Natural killer cell (primary cell): Measurements from ENCODE around the gene DNA2. TPM values are rescaled to one million over a fixed set of nuclear protein-coding genes. Genes with fewer than 3 reads are reported as not detected.

ENCODE experiments used
- ATAC-seq, 3 donors: fragments of 150-1000 bp in 2 of 3; fragments of 200-7000 bp in 1 of 3; cut with Tn5 transposase; 1 replicate in 1 of 3; 2 replicates in 2 of 3; pipeline ENCODE4 v1.10.0; 2021; ENCODE audit warnings: mild to moderate bottlenecking in 2 of 3, moderate library complexity in 2 of 3
- DNase-seq, 2 donors: peaks; one replicate each; pipeline versions ENCODE4 v3.0.0 to v3.0.0-alpha.2; 2013 to 2021; ENCODE audit warnings: mixed read lengths in 1 of 2
- H3K27ac ChIP-seq: one replicate; pipeline ENCODE4 v1.5.1; 2013; ENCODE audit warnings: mild to moderate bottlenecking, low read length
- H3K27me3 ChIP-seq: one replicate; pipeline ENCODE4 v1.6.1; 2013; ENCODE audit warnings: low read length; ENCODE audit not compliant: control insufficient read depth, insufficient read depth
- H3K36me3 ChIP-seq: one replicate; pipeline ENCODE4 v1.6.1; 2013; ENCODE audit warnings: low read length; ENCODE audit not compliant: control insufficient read depth, insufficient read depth
- H3K4me1 ChIP-seq: one replicate; pipeline ENCODE4 v1.6.1; 2013; ENCODE audit warnings: low read length; ENCODE audit not compliant: control insufficient read depth, insufficient read depth
- H3K4me3 ChIP-seq: one replicate; pipeline ENCODE4 v1.5.1; 2013; ENCODE audit warnings: low read length
- H3K9me3 ChIP-seq: one replicate; pipeline ENCODE4 v1.6.1; 2013; ENCODE audit warnings: low read length; ENCODE audit not compliant: control insufficient read depth, insufficient read depth
- H3K27ac Mint-ChIP-seq, 2 donors: one replicate each; pipeline ENCODE4 v1.8.0; 2022; ENCODE audit warnings: mild to moderate bottlenecking in 2 of 2, mixed read lengths in 2 of 2, moderate library complexity in 1 of 2
- H3K27me3 Mint-ChIP-seq, 2 donors: one replicate each; pipeline ENCODE4 v1.8.0; 2022; ENCODE audit warnings: low read depth in 2 of 2, mixed read lengths in 2 of 2
- H3K36me3 Mint-ChIP-seq: one replicate; pipeline ENCODE4 v1.8.0; 2022; ENCODE audit warnings: mixed read lengths
- H3K4me1 Mint-ChIP-seq, 2 donors: one replicate each; pipeline ENCODE4 v1.8.0; 2022; ENCODE audit warnings: mixed read lengths in 2 of 2
- H3K4me3 Mint-ChIP-seq: one replicate; pipeline ENCODE4 v1.8.0; 2022; ENCODE audit warnings: mild to moderate bottlenecking, moderate library complexity, mixed read lengths
- H3K9me3 Mint-ChIP-seq, 2 donors: one replicate each; pipeline ENCODE4 v1.8.0; 2022; ENCODE audit warnings: mixed read lengths in 2 of 2
- CTCF ChIP-seq: fragments of 200-600 bp; IDR thresholded peaks from one replicate; pipeline ENCODE4 v1.8.0; 2022; ENCODE audit warnings: antibody characterized with exemption
- WGBS: methylation state at CpG from one replicate; pipeline ENCODE4 v1.1.7; 2013; ENCODE audit warnings: missing lambda C conversion rate; ENCODE audit not compliant: insufficient coverage; 5-methylcytosine and 5-hydroxymethylcytosine counted together
- intact Hi-C: fragments of 100-400 bp; cut with micrococcal nuclease; formaldehyde crosslinking; loops from one replicate; pipeline ENCODE4 v1.14.2; 2022
- total RNA-seq, 4 donors: library from RNA; stranded (reverse); fragments of 120-200 nt in 1 of 4; gene quantifications; one replicate each; pipeline versions ENCODE4 v1.2.3 to v1.2.4, GENCODE V29; 2013 to 2022

Gene DNA2
- total RNA-seq, 3 donors from 2014 or later (not counting 1 experiment from before 2014, with no cell fraction given): 7.7 to 9.9 (median 8.6) TPM

- DNase-seq (no peak), ATAC-seq (no peak)
- H3K4me3 Mint-ChIP-seq: no peak overlapping the region
- no peaks in the 10 kb centered on the region for H3K4me1 Mint-ChIP-seq
- H3K27me3 ChIP-seq: no peaks in the 10 kb centered on the region
- intact Hi-C loops: no loop called here
- no peaks in the 10 kb centered on the region for H3K27me3 Mint-ChIP-seq
- no peaks in the 10 kb centered on the region for H3K9me3 Mint-ChIP-seq
- no peaks in the 10 kb centered on the region for H3K4me1 ChIP-seq
- H3K27ac Mint-ChIP-seq: no peak overlapping the region
- H3K9me3 ChIP-seq: no peaks in the 10 kb centered on the region
- no peak for TF ChIP-seq CTCF
- H3K36me3 Mint-ChIP-seq: peaks cover 14% of the 10 kb centered on the region
- WGBS: over 99% methylated on average over 6 of the region's 6 CpGs
- no peak overlapping the region for H3K27ac ChIP-seq
- H3K4me3 ChIP-seq: no peak overlapping the region
- peaks cover 36% of the 10 kb centered on the region for H3K36me3 ChIP-seq
These were observed 27.8 kb upstream of the DNA2 start for GRCh38 chr10:68499544-68499943.

- H3K36me3 ChIP-seq: peaks cover 31% of the 10 kb centered on the region
These were observed 24.3 kb upstream of the DNA2 start for GRCh38 chr10:68496072-68496471.

GRCh38 chr10:68492118-68492517 lies 20.3 kb upstream of the DNA2 start:
- no peak for DNase-seq
- Mint-ChIP-seq H3K9me3 (no peaks in the 10 kb centered on the region), H3K4me1 (no peaks in the 10 kb centered on the region), H3K27ac (no peak overlapping the region), H3K36me3 (peaks cover 16% of the 10 kb centered on the region), H3K4me3 (no peak overlapping the region), H3K27me3 (no peaks in the 10 kb centered on the region)
- H3K27ac ChIP-seq: no peak overlapping the region
- peaks cover 26% of the 10 kb centered on the region for H3K36me3 ChIP-seq
- H3K27me3 ChIP-seq: no peaks in the 10 kb centered on the region
- intact Hi-C loops: no loop called here
- no peak for TF ChIP-seq CTCF
- no peaks in the 10 kb centered on the region for H3K9me3 ChIP-seq
- H3K4me1 ChIP-seq: no peaks in the 10 kb centered on the region
- no peak overlapping the region for H3K4me3 ChIP-seq
- 88% methylated on average over 2 of the region's 2 CpGs for WGBS
- no peak for ATAC-seq

More at GRCh38 chr10:68496072-68496471, 24.3 kb upstream of the DNA2 start:
- Mint-ChIP-seq H3K4me3 (no peak overlapping the region), H3K4me1 (no peaks in the 10 kb centered on the region), H3K27me3 (no peaks in the 10 kb centered on the region), H3K9me3 (no peaks in the 10 kb centered on the region), H3K27ac (no peak overlapping the region), H3K36me3 (peaks cover 14% of the 10 kb centered on the region)
- 66% methylated on average over 2 of the region's 2 CpGs for WGBS
- Histone ChIP-seq H3K27me3 (no peaks in the 10 kb centered on the region), H3K4me3 (no peak overlapping the region), H3K4me1 (no peaks in the 10 kb centered on the region), H3K27ac (no peak overlapping the region), H3K9me3 (no peaks in the 10 kb centered on the region)
- intact Hi-C loops: no loop called here
- ATAC-seq: no peak
- no peak for DNase-seq
- TF ChIP-seq CTCF: no peak

GRCh38 chr10:68489919-68490318 lies 18.1 kb upstream of the DNA2 start:
- peaks cover 34% of the 10 kb centered on the region for H3K36me3 ChIP-seq
- intact Hi-C loops: no loop called here
- ATAC-seq (no peak), DNase-seq (no peak)
- no peaks in the 10 kb centered on the region for H3K4me1 ChIP-seq
- Mint-ChIP-seq H3K36me3 (peaks cover 16% of the 10 kb centered on the region), H3K27ac (no peak overlapping the region), H3K4me1 (no peaks in the 10 kb centered on the region), H3K27me3 (no peaks in the 10 kb centered on the region), H3K9me3 (no peaks in the 10 kb centered on the region), H3K4me3 (no peak overlapping the region)
- H3K27ac ChIP-seq: no peak overlapping the region
- TF ChIP-seq CTCF: no peak
- no peaks in the 10 kb centered on the region for H3K9me3 ChIP-seq
- no peaks in the 10 kb centered on the region for H3K27me3 ChIP-seq
- 100% methylated on average over 1 of the region's 3 CpGs for WGBS
- no peak overlapping the region for H3K4me3 ChIP-seq
